Measurements from ENCODE around the gene PI4K2A.

GRCh38 chr10:97686301-97686961 lies 46.0 kb downstream of the PI4K2A start:
- TF ChIP-seq CTCF (IDR thresholded peaks at IDR 0.05 in 4 of 5, conservative IDR thresholded peaks at IDR 0.05 in 1 of 5) (no peak), POLR2A (IDR thresholded peaks at IDR 0.05) (no peak)

Measured in gastrocnemius medialis (tissue), 4 donors.